GM12878 (cell line): ENCODE data around the gene PCSK5. TPM values are rescaled to one million over a fixed set of nuclear protein-coding genes. Genes with fewer than 3 reads are reported as not detected.

Experiments used
- ATAC-seq: fragments of 200-7000 bp; cut with Tn5 transposase; 3 replicates; pipeline ENCODE4 v1.9.1; 2020; ENCODE audit warnings: mild to moderate bottlenecking, moderate library complexity
- BruUV-seq: library from RNA; stranded (reverse); fragments of 400-500 nt; replicated peaks from 2 replicates; lab custom pipeline; 2021; lab: Mats Ljungman, UMichigan
- CTCF ChIA-PET: fragments of 300-600 bp; sonication (Branson Sonifier 250); formaldehyde crosslinking; extraction: SDS; loops from one replicate; lab custom pipeline; 2021; ENCODE audit warnings: inconsistent platforms; lab: Yijun Ruan, JAX
- POLR2A ChIA-PET: fragments of 350-600 bp; formaldehyde crosslinking; extraction: SDS; loops from one replicate; lab custom pipeline; 2021; ENCODE audit warnings: inconsistent platforms; lab: Charles Lee
- RAD21 ChIA-PET: fragments of 300-600 bp; sonication (Branson Sonifier 250); formaldehyde crosslinking; loops from one replicate; lab custom pipeline; 2023; ENCODE audit warnings: antibody characterized with exemption; ENCODE audit not compliant: unreplicated experiment; lab: Charles Lee
- SMC1A ChIA-PET: fragments of 300-600 bp; sonication (Branson Sonifier 250); formaldehyde crosslinking; loops from one replicate; lab custom pipeline; 2023; ENCODE audit not compliant: unreplicated experiment, uncharacterized antibody; lab: Charles Lee
- DNase-seq: peaks from one replicate; pipeline ENCODE4 v3.0.0-alpha.2; 2011; ENCODE audit warnings: low read depth, low spot score
- FAIRE-seq: peaks from 3 replicates; lab custom pipeline; 2011; peaks lifted over from hg19 to GRCh38; lab: Jason Lieb, UNC
- H2AFZ ChIP-seq: 2 replicates; pipeline ENCODE4 v1.6.0; 2011; ENCODE audit warnings: low read depth, low read length, control low read depth; ENCODE audit not compliant: control insufficient read depth
- H3K27ac ChIP-seq: 2 replicates; pipeline ENCODE4 v1.5.1; 2011; ENCODE audit warnings: control low read depth; ENCODE audit not compliant: control insufficient read depth, insufficient read depth
- H3K27me3 ChIP-seq, 2 experiments: replicated peaks in 1 of 2; 2 replicates each; pipeline versions ENCODE4 v1.6.0 to v1.6.1; 2011; ENCODE audit warnings: low read length in 1 of 2; ENCODE audit not compliant: control insufficient read depth in 2 of 2, insufficient read depth in 2 of 2
- H3K36me3 ChIP-seq, 2 experiments: 2 replicates each; pipeline ENCODE4 v1.5.1; 2011; ENCODE audit warnings: low read length in 1 of 2; ENCODE audit not compliant: control insufficient read depth in 2 of 2, insufficient read depth in 2 of 2
- H3K4me1 ChIP-seq: 2 replicates; pipeline ENCODE4 v1.6.1; 2011; ENCODE audit warnings: mild to moderate bottlenecking, low read length, moderate library complexity, mixed read lengths; ENCODE audit not compliant: control insufficient read depth, insufficient read depth
- H3K4me2 ChIP-seq: 2 replicates; pipeline ENCODE4 v1.6.0; 2011; ENCODE audit warnings: control low read depth; ENCODE audit not compliant: control insufficient read depth, insufficient read depth
- H3K4me3 ChIP-seq: fragments of 200-600 bp; sonication (generic); 2 replicates; pipeline ENCODE4 v1.5.1; 2016
- H3K79me2 ChIP-seq: 2 replicates; pipeline ENCODE4 v1.6.0; 2011; ENCODE audit warnings: low read length; ENCODE audit not compliant: control insufficient read depth, insufficient read depth
- H3K9ac ChIP-seq: 2 replicates; pipeline ENCODE4 v1.8.0; 2011; ENCODE audit warnings: low read length, control low read depth, mixed read lengths; ENCODE audit not compliant: control insufficient read depth, insufficient read depth
- H3K9me3 ChIP-seq: replicated peaks from 3 replicates; pipeline ENCODE4 v1.5.1; 2011; ENCODE audit warnings: mild to moderate bottlenecking, low read length; ENCODE audit not compliant: control insufficient read depth, insufficient read depth
- H4K20me1 ChIP-seq: 2 replicates; pipeline ENCODE4 v1.6.0; 2011; ENCODE audit not compliant: control insufficient read depth, insufficient read depth
- LARP7 ChIP-seq: fragments of 450-650 bp; IDR thresholded peaks from 2 replicates; pipeline ENCODE4 v1.6.1; 2017; ENCODE audit warnings: mild to moderate bottlenecking
- NFXL1 ChIP-seq: fragments of 450-650 bp; IDR thresholded peaks from 2 replicates; pipeline ENCODE4 v1.6.1; 2017; ENCODE audit warnings: antibody characterized with exemption, mild to moderate bottlenecking, borderline replicate concordance
- NR2F1 ChIP-seq: fragments of 450-650 bp; conservative IDR thresholded peaks from 2 replicates; pipeline ENCODE4 v1.6.1; 2017; ENCODE audit warnings: mild to moderate bottlenecking
- PRDM15 ChIP-seq: fragments of 450-650 bp; formaldehyde crosslinking; IDR thresholded peaks from 2 replicates; pipeline ENCODE4 v1.4.0; 2020; ENCODE audit warnings: mild to moderate bottlenecking, moderate library complexity
- SUPT20H ChIP-seq: IDR thresholded peaks from 2 replicates; pipeline ENCODE4 v1.6.1; 2011; ENCODE audit warnings: low read depth, mild to moderate bottlenecking, low read length, moderate library complexity, borderline replicate concordance; ENCODE audit not compliant: control insufficient read depth
- ZNF592 ChIP-seq: fragments of 450-650 bp; IDR thresholded peaks from 2 replicates; pipeline ENCODE4 v1.6.1; 2017; ENCODE audit warnings: mild to moderate bottlenecking, moderate library complexity
- WGBS: methylation state at CpG from one replicate; pipeline ENCODE4 v1.1.6; 2016; ENCODE audit warnings: low lambda C conversion rate; ENCODE audit not compliant: insufficient replicate concordance, insufficient coverage; ENCODE audit errors: missing lambda C conversion rate; 5-methylcytosine and 5-hydroxymethylcytosine counted together
- in situ Hi-C: fragments of 300-500 bp; cut with MboI; formaldehyde crosslinking; loops from 9 replicates; pipeline ENCODE4 v1.14.3; 2018; ENCODE audit warnings: mixed read lengths
- intact Hi-C: fragments of 100-400 bp; cut with micrococcal nuclease; formaldehyde crosslinking; loops from one replicate; pipeline ENCODE4 v1.14.2; 2022; ENCODE audit not compliant: unreplicated experiment
- polyA plus RNA-seq, 11 experiments: library from polyadenylated mRNA; depleted of rRNA in 4 of 11; unstranded in 6 of 11; stranded (reverse) in 5 of 11; fragments of >200 nt; fragmentation: Nextera tagmentation in 4 of 11; fragmentation: Illumina TruSeq in 1 of 11; extraction: Ambion mirVana in 4 of 11; extraction: Trizol in 1 of 11; gene quantifications; 1 replicate in 1 of 11; 2 replicates in 10 of 11; pipeline versions ENCODE4 v1.2.1 to v1.2.3, GENCODE V29; 2011 to 2016; ENCODE audit warnings: inconsistent platforms in 2 of 11, missing spikeins in 2 of 11, low read depth in 1 of 11
- total RNA-seq, 4 experiments: library from RNA; depleted of rRNA in 3 of 4; stranded (reverse); fragments of >200 nt in 3 of 4; fragmentation: Illumina TruSeq in 1 of 4; extraction: Trizol in 1 of 4; gene quantifications; 2 replicates each; pipeline versions ENCODE4 v1.2.1 to v1.2.3, GENCODE V29; 2013 to 2021

The PCSK5 gene
- total and polyA plus RNA-seq, 10 of the 15 experiments (the other 5 are each of a cell fraction or from before 2014, with no cell fraction given) = 0.01 to 0.13 (median 0.04) TPM; not detected in 3

GRCh38 chr9:75845806-75846205 is 44.7 kb upstream of the PCSK5 start:
- no peak overlapping the region for H3K4me2 ChIP-seq
- ATAC-seq (no peak), DNase-seq (no peak), FAIRE-seq (no peak)
- BruUV-seq = no TSS peak
- no peak overlapping the region for H3K4me3 ChIP-seq
- ChIA-PET CTCF (no interaction called here), RAD21 (no interaction called here), SMC1A (no interaction called here)
- no peaks in the 10 kb centered on the region for H3K36me3 ChIP-seq
- no peaks in the 10 kb centered on the region for H3K79me2 ChIP-seq
- no peaks in the 10 kb centered on the region for H3K4me1 ChIP-seq
- no peak for TF ChIP-seq ZNF592
- TF ChIP-seq NR2F1 = no peak
- TF ChIP-seq NFXL1 = no peak
- TF ChIP-seq SUPT20H = no peak
- TF ChIP-seq PRDM15 (CRISPR knock-in tag) = no peak
- no peak for TF ChIP-seq LARP7
- TF ChIP-seq, all 136 proteins: peak for 0
- Histone ChIP-seq H3K9ac (no peak overlapping the region), H2AFZ (no peak overlapping the region), H3K27me3 (no peaks in the 10 kb centered on the region), H3K27ac (no peak overlapping the region), H4K20me1 (no peaks in the 10 kb centered on the region), H3K9me3 (no peaks in the 10 kb centered on the region)
- in situ Hi-C loops (no loop called here), intact Hi-C loops (no loop called here)
- WGBS = 11% methylated on average over 2 of the region's 2 CpGs
- POLR2A ChIA-PET = no interaction called here
